Memory B cell (primary cell): Measurements from ENCODE around the gene TUBB4B.

Source experiments
- ATAC-seq: fragments of 150-1000 bp; cut with Tn5 transposase; 2 replicates; pipeline ENCODE4 v1.10.0; 2021; ENCODE audit warnings: low read depth, mild to moderate bottlenecking, moderate library complexity
- DNase-seq, 2 donors: peaks; one replicate each; pipeline ENCODE4 v3.0.0; 2022; ENCODE audit warnings: low spot score in 2 of 2
- H3K27ac Mint-ChIP-seq: one replicate; pipeline ENCODE4 v1.8.0; 2022; ENCODE audit warnings: mild to moderate bottlenecking, moderate library complexity, mixed read lengths
- H3K27me3 Mint-ChIP-seq: one replicate; pipeline ENCODE4 v1.8.0; 2022; ENCODE audit warnings: mixed read lengths
- H3K36me3 Mint-ChIP-seq: one replicate; pipeline ENCODE4 v1.8.0; 2022; ENCODE audit warnings: mild to moderate bottlenecking, mixed read lengths
- H3K4me1 Mint-ChIP-seq: one replicate; pipeline ENCODE4 v1.8.0; 2022; ENCODE audit warnings: mixed read lengths
- H3K4me3 Mint-ChIP-seq: one replicate; pipeline ENCODE4 v1.8.0; 2022; ENCODE audit warnings: mild to moderate bottlenecking, moderate library complexity, mixed read lengths
- H3K9me3 Mint-ChIP-seq: one replicate; pipeline ENCODE4 v1.8.0; 2022; ENCODE audit warnings: mixed read lengths

The TUBB4B gene

GRCh38 chr9:137226338-137227053 lies 14.6 kb upstream of the TUBB4B start:
- peaks cover 4% of the 10 kb centered on the region for H3K27me3 Mint-ChIP-seq
- H3K4me1 Mint-ChIP-seq: peaks cover 7% of the 10 kb centered on the region
- DNase-seq (no peak), ATAC-seq (no peak)
- no peaks in the 10 kb centered on the region for H3K9me3 Mint-ChIP-seq
- H3K27ac Mint-ChIP-seq: no peak overlapping the region
- peaks cover 2% of the 10 kb centered on the region for H3K36me3 Mint-ChIP-seq
- H3K4me3 Mint-ChIP-seq: no peak overlapping the region

GRCh38 chr9:137227054-137227852 lies 13.8 kb upstream of the TUBB4B start, which contains the start of gene RNF224:
Gene RNF224, plus strand, starts transcription at chr9:137227502. Its CDS starts 834 bp downstream, at chr9:137228336.
- Mint-ChIP-seq H3K9me3 (no peaks in the 10 kb centered on the region), H3K4me1 (peaks cover 7% of the 10 kb centered on the region), H3K4me3 (no peak within 1 kb of the TSS), H3K27me3 (peaks cover 6% of the 10 kb centered on the region), H3K36me3 (peaks cover 2% of the 10 kb centered on the region), H3K27ac (peak within 1 kb of the TSS; percentile 1)
- DNase-seq (peak; percentile 78 to 84), ATAC-seq (peak; percentile 42)

GRCh38 chr9:137227853-137228505 lies 13.1 kb upstream of the TUBB4B start:
- H3K4me3 Mint-ChIP-seq: no peak overlapping the region
- H3K27ac Mint-ChIP-seq: peak overlapping the region; percentile 1
- H3K27me3 Mint-ChIP-seq: peaks cover 6% of the 10 kb centered on the region
- ATAC-seq (no peak), DNase-seq (no peak)
- H3K36me3 Mint-ChIP-seq: peaks cover 2% of the 10 kb centered on the region
- H3K9me3 Mint-ChIP-seq: no peaks in the 10 kb centered on the region
- peaks cover 6% of the 10 kb centered on the region for H3K4me1 Mint-ChIP-seq

- DNase-seq (no peak), ATAC-seq (no peak)
- H3K27me3 Mint-ChIP-seq: peaks cover 6% of the 10 kb centered on the region
- H3K9me3 Mint-ChIP-seq: no peaks in the 10 kb centered on the region
- no peak overlapping the region for H3K27ac Mint-ChIP-seq
- H3K36me3 Mint-ChIP-seq: peaks cover 2% of the 10 kb centered on the region
- H3K4me1 Mint-ChIP-seq: peaks cover 3% of the 10 kb centered on the region
- no peak overlapping the region for H3K4me3 Mint-ChIP-seq
Observed at GRCh38 chr9:137228506-137228967, 12.6 kb upstream of the TUBB4B start.

- no peak for ATAC-seq
Observed at GRCh38 chr9:137228968-137229896, 11.9 kb upstream of the TUBB4B start.

GRCh38 chr9:137229903-137230704 lies 11.0 kb upstream of the TUBB4B start:
- Mint-ChIP-seq H3K36me3 (peaks cover 2% of the 10 kb centered on the region), H3K4me1 (peaks cover 8% of the 10 kb centered on the region), H3K4me3 (no peak overlapping the region), H3K27me3 (peaks cover 12% of the 10 kb centered on the region), H3K27ac (no peak overlapping the region), H3K9me3 (no peaks in the 10 kb centered on the region)
- DNase-seq (no peak), ATAC-seq (no peak)

More at GRCh38 chr9:137228968-137229896, 11.9 kb upstream of the TUBB4B start:
- Mint-ChIP-seq H3K27ac (no peak overlapping the region), H3K4me1 (peaks cover 3% of the 10 kb centered on the region), H3K27me3 (peaks cover 6% of the 10 kb centered on the region), H3K4me3 (no peak overlapping the region), H3K36me3 (peaks cover 2% of the 10 kb centered on the region), H3K9me3 (no peaks in the 10 kb centered on the region)
- DNase-seq: no peak

- no peak for ATAC-seq
- Mint-ChIP-seq H3K27ac (no peak within 1 kb of the TSS), H3K27me3 (peaks cover 12% of the 10 kb centered on the region), H3K4me1 (peaks cover 13% of the 10 kb centered on the region), H3K36me3 (peaks cover 2% of the 10 kb centered on the region), H3K4me3 (no peak within 1 kb of the TSS), H3K9me3 (no peaks in the 10 kb centered on the region)
- DNase-seq: no peak
Observed at GRCh38 chr9:137230705-137231371, 10.2 kb upstream of the TUBB4B start, which contains the start of gene SLC34A3. Gene SLC34A3, plus strand, starts transcription at chr9:137230901. Its CDS starts 802 bp downstream, at chr9:137231703.

GRCh38 chr9:137231372-137232039 lies 9.6 kb upstream of the TUBB4B start:
- no peak for ATAC-seq
- Mint-ChIP-seq H3K9me3 (no peaks in the 10 kb centered on the region), H3K27ac (no peak overlapping the region), H3K4me1 (peaks cover 13% of the 10 kb centered on the region), H3K4me3 (no peak overlapping the region), H3K27me3 (peaks cover 12% of the 10 kb centered on the region), H3K36me3 (peaks cover 2% of the 10 kb centered on the region)
- no peak for DNase-seq

GRCh38 chr9:137232101-137232500 lies 9.0 kb upstream of the TUBB4B start:
- no peak for DNase-seq
- H3K36me3 Mint-ChIP-seq: peaks cover 2% of the 10 kb centered on the region
- no peak overlapping the region for H3K4me3 Mint-ChIP-seq
- no peak overlapping the region for H3K27ac Mint-ChIP-seq
- peaks cover 13% of the 10 kb centered on the region for H3K4me1 Mint-ChIP-seq
- H3K27me3 Mint-ChIP-seq: peaks cover 12% of the 10 kb centered on the region
- ATAC-seq: no peak
- H3K9me3 Mint-ChIP-seq: no peaks in the 10 kb centered on the region

GRCh38 chr9:137232510-137232909 lies 8.6 kb upstream of the TUBB4B start:
- Mint-ChIP-seq H3K36me3 (peaks cover 2% of the 10 kb centered on the region), H3K27ac (no peak overlapping the region), H3K27me3 (peaks cover 11% of the 10 kb centered on the region), H3K9me3 (no peaks in the 10 kb centered on the region), H3K4me3 (no peak overlapping the region), H3K4me1 (peaks cover 15% of the 10 kb centered on the region)
- ATAC-seq: no peak
- DNase-seq: no peak

GRCh38 chr9:137233143-137233980 lies 7.7 kb upstream of the TUBB4B start:
- Mint-ChIP-seq H3K9me3 (no peaks in the 10 kb centered on the region), H3K4me3 (no peak overlapping the region), H3K4me1 (peaks cover 13% of the 10 kb centered on the region), H3K36me3 (no peaks in the 10 kb centered on the region), H3K27ac (no peak overlapping the region), H3K27me3 (peaks cover 9% of the 10 kb centered on the region)
- DNase-seq: no peak
- ATAC-seq: no peak
